ENCODE measurements around the gene HIRA. TPM values are rescaled to one million over a fixed set of nuclear protein-coding genes. Genes with fewer than 3 reads are reported as not detected.

Gene HIRA
- total RNA-seq, 1 experiment from 2014 or later = 51.0 TPM

DNA sequence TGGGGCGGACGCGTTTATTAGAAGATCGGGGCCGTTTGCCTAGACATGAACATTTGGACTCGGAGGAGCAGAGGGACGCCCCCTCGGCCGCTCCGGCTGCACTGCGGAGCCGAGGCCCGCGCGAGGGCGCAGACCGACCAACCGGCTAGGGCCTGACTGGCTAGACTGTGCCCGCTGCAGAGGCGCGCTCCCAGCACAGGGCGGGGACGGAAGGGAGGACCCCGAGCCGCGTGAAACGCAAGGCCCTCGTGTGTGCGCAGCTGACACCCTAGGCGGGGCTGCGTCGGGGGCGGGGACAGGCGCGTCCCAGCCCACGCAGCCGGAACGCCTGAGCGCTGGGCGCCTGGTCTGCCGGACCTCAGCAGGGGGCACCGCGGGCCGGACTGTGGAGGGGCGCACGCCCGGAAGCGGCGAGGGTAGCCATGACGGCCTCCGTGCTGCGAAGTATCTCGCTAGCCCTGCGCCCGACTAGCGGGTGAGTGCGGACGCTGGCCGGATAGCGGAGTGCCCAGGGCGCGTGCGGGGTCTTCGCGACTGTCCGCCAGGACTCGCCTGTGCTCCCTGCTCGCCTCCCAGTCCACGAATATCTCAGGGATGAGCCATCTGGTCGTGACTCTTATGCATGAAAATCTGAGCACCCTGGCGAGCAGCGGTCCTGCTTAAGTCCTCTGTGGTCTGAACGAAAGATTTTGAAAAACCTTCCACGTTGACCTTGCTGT is 759 bp upstream of the HIRA start, which contains the start of gene MRPL40 (continued):
- peak; percentile 76; the same call in 1 of the 2 replicates for TF ChIP-seq ZNF219 (CRISPR knock-in tag; IDR thresholded peaks at IDR 0.05; ENCODE audit: borderline replicate concordance)
- TF ChIP-seq, protein P1, sequence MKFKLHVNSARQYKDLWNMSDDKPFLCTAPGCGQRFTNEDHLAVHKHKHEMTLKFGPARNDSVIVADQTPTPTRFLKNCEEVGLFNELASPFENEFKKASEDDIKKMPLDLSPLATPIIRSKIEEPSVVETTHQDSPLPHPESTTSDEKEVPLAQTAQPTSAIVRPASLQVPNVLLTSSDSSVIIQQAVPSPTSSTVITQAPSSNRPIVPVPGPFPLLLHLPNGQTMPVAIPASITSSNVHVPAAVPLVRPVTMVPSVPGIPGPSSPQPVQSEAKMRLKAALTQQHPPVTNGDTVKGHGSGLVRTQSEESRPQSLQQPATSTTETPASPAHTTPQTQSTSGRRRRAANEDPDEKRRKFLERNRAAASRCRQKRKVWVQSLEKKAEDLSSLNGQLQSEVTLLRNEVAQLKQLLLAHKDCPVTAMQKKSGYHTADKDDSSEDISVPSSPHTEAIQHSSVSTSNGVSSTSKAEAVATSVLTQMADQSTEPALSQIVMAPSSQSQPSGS (CRISPR knock-in tag; IDR thresholded peaks at IDR 0.05; ENCODE audit: borderline replicate concordance, low read depth) = no peak; the same call in 1 of the 2 replicates
- TF ChIP-seq ZNF423 (CRISPR knock-in tag; IDR thresholded peaks at IDR 0.05) = peak; percentile 63
- TF ChIP-seq EMX1 (CRISPR knock-in tag; IDR thresholded peaks at IDR 0.05) = no peak
- no peak for TF ChIP-seq NR1H2 (CRISPR knock-in tag; IDR thresholded peaks at IDR 0.05)
- TF ChIP-seq, protein P2, sequence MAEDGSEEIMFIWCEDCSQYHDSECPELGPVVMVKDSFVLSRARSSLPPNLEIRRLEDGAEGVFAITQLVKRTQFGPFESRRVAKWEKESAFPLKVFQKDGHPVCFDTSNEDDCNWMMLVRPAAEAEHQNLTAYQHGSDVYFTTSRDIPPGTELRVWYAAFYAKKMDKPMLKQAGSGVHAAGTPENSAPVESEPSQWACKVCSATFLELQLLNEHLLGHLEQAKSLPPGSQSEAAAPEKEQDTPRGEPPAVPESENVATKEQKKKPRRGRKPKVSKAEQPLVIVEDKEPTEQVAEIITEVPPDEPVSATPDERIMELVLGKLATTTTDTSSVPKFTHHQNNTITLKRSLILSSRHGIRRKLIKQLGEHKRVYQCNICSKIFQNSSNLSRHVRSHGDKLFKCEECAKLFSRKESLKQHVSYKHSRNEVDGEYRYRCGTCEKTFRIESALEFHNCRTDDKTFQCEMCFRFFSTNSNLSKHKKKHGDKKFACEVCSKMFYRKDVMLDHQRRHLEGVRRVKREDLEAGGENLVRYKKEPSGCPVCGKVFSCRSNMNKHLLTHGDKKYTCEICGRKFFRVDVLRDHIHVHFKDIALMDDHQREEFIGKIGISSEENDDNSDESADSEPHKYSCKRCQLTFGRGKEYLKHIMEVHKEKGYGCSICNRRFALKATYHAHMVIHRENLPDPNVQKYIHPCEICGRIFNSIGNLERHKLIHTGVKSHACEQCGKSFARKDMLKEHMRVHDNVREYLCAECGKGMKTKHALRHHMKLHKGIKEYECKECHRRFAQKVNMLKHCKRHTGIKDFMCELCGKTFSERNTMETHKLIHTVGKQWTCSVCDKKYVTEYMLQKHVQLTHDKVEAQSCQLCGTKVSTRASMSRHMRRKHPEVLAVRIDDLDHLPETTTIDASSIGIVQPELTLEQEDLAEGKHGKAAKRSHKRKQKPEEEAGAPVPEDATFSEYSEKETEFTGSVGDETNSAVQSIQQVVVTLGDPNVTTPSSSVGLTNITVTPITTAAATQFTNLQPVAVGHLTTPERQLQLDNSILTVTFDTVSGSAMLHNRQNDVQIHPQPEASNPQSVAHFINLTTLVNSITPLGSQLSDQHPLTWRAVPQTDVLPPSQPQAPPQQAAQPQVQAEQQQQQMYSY (CRISPR knock-in tag; IDR thresholded peaks at IDR 0.05) = no peak
- no peak for TF ChIP-seq RORB (CRISPR knock-in tag; IDR thresholded peaks at IDR 0.05)
- TF ChIP-seq ZNF121 (CRISPR knock-in tag; IDR thresholded peaks at IDR 0.05) = peak; percentile 4; the same call in 1 of the 2 replicates
- TF ChIP-seq, protein P3, sequence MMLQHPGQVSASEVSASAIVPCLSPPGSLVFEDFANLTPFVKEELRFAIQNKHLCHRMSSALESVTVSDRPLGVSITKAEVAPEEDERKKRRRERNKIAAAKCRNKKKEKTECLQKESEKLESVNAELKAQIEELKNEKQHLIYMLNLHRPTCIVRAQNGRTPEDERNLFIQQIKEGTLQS (CRISPR knock-in tag; conservative IDR thresholded peaks at IDR 0.05) = 0 out of 2 replicates have a peak, but pooled peaks have one; percentile 33
- TF ChIP-seq, protein P4, sequence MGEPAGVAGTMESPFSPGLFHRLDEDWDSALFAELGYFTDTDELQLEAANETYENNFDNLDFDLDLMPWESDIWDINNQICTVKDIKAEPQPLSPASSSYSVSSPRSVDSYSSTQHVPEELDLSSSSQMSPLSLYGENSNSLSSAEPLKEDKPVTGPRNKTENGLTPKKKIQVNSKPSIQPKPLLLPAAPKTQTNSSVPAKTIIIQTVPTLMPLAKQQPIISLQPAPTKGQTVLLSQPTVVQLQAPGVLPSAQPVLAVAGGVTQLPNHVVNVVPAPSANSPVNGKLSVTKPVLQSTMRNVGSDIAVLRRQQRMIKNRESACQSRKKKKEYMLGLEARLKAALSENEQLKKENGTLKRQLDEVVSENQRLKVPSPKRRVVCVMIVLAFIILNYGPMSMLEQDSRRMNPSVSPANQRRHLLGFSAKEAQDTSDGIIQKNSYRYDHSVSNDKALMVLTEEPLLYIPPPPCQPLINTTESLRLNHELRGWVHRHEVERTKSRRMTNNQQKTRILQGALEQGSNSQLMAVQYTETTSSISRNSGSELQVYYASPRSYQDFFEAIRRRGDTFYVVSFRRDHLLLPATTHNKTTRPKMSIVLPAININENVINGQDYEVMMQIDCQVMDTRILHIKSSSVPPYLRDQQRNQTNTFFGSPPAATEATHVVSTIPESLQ (CRISPR knock-in tag; IDR thresholded peaks at IDR 0.05) = no peak
- TF ChIP-seq NFE2L1 (CRISPR knock-in tag; IDR thresholded peaks at IDR 0.05) = no peak; the same call in none of the 2 replicates

DNA sequence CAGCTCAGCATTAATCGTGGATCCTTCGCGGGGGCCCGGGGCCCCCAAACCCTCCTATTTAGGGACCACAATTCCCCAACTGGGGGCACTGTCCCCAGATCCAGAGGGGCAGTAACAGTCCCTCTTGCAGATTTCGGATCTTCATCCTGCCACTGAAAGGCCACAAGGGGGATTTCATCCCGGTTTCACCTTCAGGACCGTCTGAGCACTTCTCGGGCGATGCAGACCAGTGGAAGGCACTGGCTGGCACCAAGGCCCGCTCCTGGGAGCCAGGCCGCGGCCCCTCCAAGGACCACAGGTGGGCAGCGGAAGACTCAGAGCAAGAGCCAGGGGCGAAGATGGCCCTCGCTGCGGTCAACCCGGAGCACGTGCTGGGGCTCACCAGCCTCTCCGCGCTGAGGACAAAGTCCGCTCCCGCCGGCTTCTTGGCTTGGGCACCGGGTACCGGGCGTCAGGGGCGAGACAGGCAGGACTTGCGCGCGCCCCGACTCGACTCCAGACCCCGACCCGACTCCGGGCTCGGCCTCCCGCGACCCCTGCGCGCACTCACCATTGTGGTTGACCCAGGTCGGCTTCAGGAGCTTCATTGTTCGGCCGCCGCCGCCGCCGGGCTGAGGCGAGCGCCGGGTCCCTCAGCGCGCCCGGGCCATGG is 517 bp downstream of the HIRA start:
- POLR2A ChIA-PET = interaction anchor here (0.6 to 2.1 kb wide), 4 partner anchors 8 to 49 kb away, joined by 3 to 13 read pairs (median 4); partner anchors contain the start of genes C22orf39 and CDC45

More for the DNA sequence above, 517 bp downstream of the HIRA start:
- CTCF ChIA-PET = interaction anchor here (0.6 kb wide), 1 partner anchor 60 kb away, joined by 3 read pairs; no protein-coding TSS in a partner anchor
- Mint-ChIP-seq H3K4me3 (peak overlapping the region; percentile 84), H3K27ac (no peak overlapping the region), H3K9me3 (no peaks in the 10 kb centered on the region), H3K36me3 (peaks cover 9% of the 10 kb centered on the region), H3K27me3 (ENCODE audit: low read depth) (no peaks in the 10 kb centered on the region), H3K4me1 (peaks cover 20% of the 10 kb centered on the region)
- DNase-seq (ENCODE audit: low spot score) (peak; percentile 42), ATAC-seq (peak; percentile 15)
- TF ChIP-seq ATF1 (CRISPR knock-in tag; IDR thresholded peaks at IDR 0.05) = no peak
- 0 out of 2 replicates have a peak, but pooled peaks have one; percentile 37 for TF ChIP-seq ETV6 (CRISPR knock-in tag; IDR thresholded peaks at IDR 0.05)
- TF ChIP-seq, protein P5, sequence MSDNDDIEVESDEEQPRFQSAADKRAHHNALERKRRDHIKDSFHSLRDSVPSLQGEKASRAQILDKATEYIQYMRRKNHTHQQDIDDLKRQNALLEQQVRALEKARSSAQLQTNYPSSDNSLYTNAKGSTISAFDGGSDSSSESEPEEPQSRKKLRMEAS (CRISPR knock-in tag; IDR thresholded peaks at IDR 0.05) = peak; percentile 80
- TF ChIP-seq, protein P6, sequence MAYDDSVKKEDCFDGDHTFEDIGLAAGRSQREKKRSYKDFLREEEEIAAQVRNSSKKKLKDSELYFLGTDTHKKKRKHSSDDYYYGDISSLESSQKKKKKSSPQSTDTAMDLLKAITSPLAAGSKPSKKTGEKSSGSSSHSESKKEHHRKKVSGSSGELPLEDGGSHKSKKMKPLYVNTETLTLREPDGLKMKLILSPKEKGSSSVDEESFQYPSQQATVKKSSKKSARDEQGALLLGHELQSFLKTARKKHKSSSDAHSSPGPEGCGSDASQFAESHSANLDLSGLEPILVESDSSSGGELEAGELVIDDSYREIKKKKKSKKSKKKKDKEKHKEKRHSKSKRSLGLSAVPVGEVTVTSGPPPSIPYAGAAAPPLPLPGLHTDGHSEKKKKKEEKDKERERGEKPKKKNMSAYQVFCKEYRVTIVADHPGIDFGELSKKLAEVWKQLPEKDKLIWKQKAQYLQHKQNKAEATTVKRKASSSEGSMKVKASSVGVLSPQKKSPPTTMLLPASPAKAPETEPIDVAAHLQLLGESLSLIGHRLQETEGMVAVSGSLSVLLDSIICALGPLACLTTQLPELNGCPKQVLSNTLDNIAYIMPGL (CRISPR knock-in tag; IDR thresholded peaks at IDR 0.05) = peak; percentile 14; the same call in 1 of the 2 replicates
- TF ChIP-seq ZNF317 (CRISPR knock-in tag; IDR thresholded peaks at IDR 0.05; ENCODE audit: borderline replicate concordance, low read depth) = no peak
- TF ChIP-seq FOXK1 (CRISPR knock-in tag; IDR thresholded peaks at IDR 0.05) = no peak
- TF ChIP-seq, protein P7, sequence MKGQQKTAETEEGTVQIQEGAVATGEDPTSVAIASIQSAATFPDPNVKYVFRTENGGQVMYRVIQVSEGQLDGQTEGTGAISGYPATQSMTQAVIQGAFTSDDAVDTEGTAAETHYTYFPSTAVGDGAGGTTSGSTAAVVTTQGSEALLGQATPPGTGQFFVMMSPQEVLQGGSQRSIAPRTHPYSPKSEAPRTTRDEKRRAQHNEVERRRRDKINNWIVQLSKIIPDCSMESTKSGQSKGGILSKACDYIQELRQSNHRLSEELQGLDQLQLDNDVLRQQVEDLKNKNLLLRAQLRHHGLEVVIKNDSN (CRISPR knock-in tag; IDR thresholded peaks at IDR 0.05) = peak; percentile 45
